Measurements from ENCODE around the gene IGFBP7. TPM values are rescaled to one million over a fixed set of nuclear protein-coding genes. Genes with fewer than 3 reads are reported as not detected.

The IGFBP7 gene
- polyA plus RNA-seq, 2 of the 4 experiments (the other 2 are of a cell fraction): 133 to 227 TPM

DNA sequence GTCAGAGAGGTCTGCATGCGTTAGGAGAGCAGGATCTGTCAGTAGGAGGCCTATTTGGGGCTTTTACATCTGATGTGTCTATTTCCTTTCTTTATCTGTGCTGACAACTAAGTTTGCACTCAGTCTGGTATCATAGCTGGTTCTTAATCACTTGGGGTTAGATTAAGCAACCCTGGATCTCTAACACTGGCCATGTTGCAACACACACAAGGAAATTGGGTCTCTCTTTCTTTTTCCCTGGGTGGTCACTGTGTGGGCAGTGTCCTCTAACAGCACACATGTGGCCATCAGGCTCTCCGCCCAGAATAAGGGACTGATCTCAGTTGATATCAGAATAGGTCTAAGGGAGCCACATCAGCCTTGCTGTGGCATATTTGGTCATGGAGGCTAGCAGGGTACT is 38.9 kb downstream of the IGFBP7 start:
- FAIRE-seq (no peak), ATAC-seq (peak in 1 of 2 experiments; percentile 17; a peak in 3 of 6 replicates), DNase-seq (ENCODE audit: low read depth in 1 of 2, low spot score in 1 of 2) (no peak)
- Histone ChIP-seq H3K27ac (peak overlapping the region; percentile 53 to 92; a peak in 5 of 6 replicates), H3K4me3 (no peak overlapping the region), H3K4me1 (peaks cover 85% of the 10 kb centered on the region), H3K4me2 (peak overlapping the region; percentile 27; the same call in 1 of the 3 replicates), H3K9me3 (no peaks in the 10 kb centered on the region)
- ChIA-PET CTCF (interaction anchor here (0.8 to 2.3 kb wide), 3 partner anchors 10 to 92 kb away, joined by 4 to 9 read pairs (median 6); no protein-coding TSS in a partner anchor), POLR2A (no interaction called here)
- WGBS (ENCODE audit: missing lambda C conversion rate): 94% methylated on average over 2 of the region's 2 CpGs
- no peak for TF ChIP-seq KDM5A (IDR thresholded peaks at IDR 0.05)
- peak in 1 of 2 experiments; percentile 50; a peak in 1 of 4 replicates for TF ChIP-seq CEBPB (IDR thresholded peaks at IDR 0.05)

DNA sequence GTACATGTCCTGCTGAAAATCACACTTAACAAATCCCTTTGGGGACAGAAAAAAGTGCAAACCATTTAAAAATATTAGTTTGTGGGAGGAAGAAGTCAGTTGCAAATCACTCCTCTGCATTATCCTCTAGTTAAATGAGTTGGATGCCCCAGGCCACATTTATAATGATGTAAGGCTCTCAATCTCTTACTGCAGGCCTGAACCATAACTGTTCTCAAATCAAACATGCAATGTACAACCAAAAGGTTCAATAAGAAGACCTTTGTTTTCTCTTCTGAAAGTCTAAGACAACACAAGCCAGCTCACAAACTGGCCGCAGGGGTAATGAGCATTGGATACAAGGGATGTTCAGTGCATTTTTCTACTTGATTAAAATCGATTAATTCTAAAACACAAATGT is 39.7 kb downstream of the IGFBP7 start:
- ATAC-seq: no peak
- ChIA-PET POLR2A (no interaction called here), CTCF (interaction anchor here (1.0 kb wide), 1 partner anchor 16 kb away, joined by 3 read pairs; no protein-coding TSS in a partner anchor)
- Histone ChIP-seq H3K4me3 (no peak overlapping the region), H3K9me3 (no peaks in the 10 kb centered on the region), H3K4me1 (peaks cover 85% of the 10 kb centered on the region), H3K4me2 (0 out of 3 replicates have a peak overlapping the region, but pooled peaks have one; percentile 27), H3K27ac (peak overlapping the region; percentile 43 to 92; a peak in 4 of 6 replicates)
- WGBS (ENCODE audit: missing lambda C conversion rate): 65% methylated on average over 2 of the region's 2 CpGs
- no peak for FAIRE-seq
- TF ChIP-seq FOSL2 (IDR thresholded peaks at IDR 0.05): no peak
- TF ChIP-seq FOSL2 (CRISPR knock-in tag; IDR thresholded peaks at IDR 0.05): no peak
- no peak for TF ChIP-seq KDM1A (IDR thresholded peaks at IDR 0.05; ENCODE audit: low read depth)
- no peak for TF ChIP-seq ZNF302 (CRISPR knock-in tag; IDR thresholded peaks at IDR 0.05)
- TF ChIP-seq, protein P1, sequence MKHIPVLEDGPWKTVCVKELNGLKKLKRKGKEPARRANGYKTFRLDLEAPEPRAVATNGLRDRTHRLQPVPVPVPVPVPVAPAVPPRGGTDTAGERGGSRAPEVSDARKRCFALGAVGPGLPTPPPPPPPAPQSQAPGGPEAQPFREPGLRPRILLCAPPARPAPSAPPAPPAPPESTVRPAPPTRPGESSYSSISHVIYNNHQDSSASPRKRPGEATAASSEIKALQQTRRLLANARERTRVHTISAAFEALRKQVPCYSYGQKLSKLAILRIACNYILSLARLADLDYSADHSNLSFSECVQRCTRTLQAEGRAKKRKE (CRISPR knock-in tag; IDR thresholded peaks at IDR 0.05; ENCODE audit: low read depth): no peak
- TF ChIP-seq RAD21 (conservative IDR thresholded peaks at IDR 0.05 in 1 of 2, IDR thresholded peaks at IDR 0.05 in 1 of 2): no peak
- no peak for TF ChIP-seq MYC (IDR thresholded peaks at IDR 0.05; ENCODE audit: borderline replicate concordance, low read length)
- TF ChIP-seq TFCP2L1 (CRISPR knock-in tag; IDR thresholded peaks at IDR 0.05): no peak
- no peak for TF ChIP-seq RNF2 (IDR thresholded peaks at IDR 0.05; ENCODE audit: borderline replicate concordance, low read depth)
- TF ChIP-seq USF2 (IDR thresholded peaks at IDR 0.05): no peak
- no peak for TF ChIP-seq SREBF2 (IDR thresholded peaks at IDR 0.05)
- no peak for TF ChIP-seq FOXS1 (CRISPR knock-in tag; IDR thresholded peaks at IDR 0.05)
- no peak for TF ChIP-seq HOXA7 (CRISPR knock-in tag; IDR thresholded peaks at IDR 0.05)
- no peak for TF ChIP-seq CBX2 (IDR thresholded peaks at IDR 0.05; ENCODE audit: borderline replicate concordance, low read depth)
- no peak for TF ChIP-seq ZSCAN20 (CRISPR knock-in tag; IDR thresholded peaks at IDR 0.05)
- no peak for TF ChIP-seq NFE2L2 (conservative IDR thresholded peaks at IDR 0.05; ENCODE audit: low read length)
- no peak for TF ChIP-seq BHLHE40 (IDR thresholded peaks at IDR 0.05; ENCODE audit: low read depth, low read length)
- no peak for TF ChIP-seq EHMT2 (IDR thresholded peaks at IDR 0.05; ENCODE audit: low read depth)
- no peak for DNase-seq (ENCODE audit: low read depth in 1 of 2, low spot score in 1 of 2)

DNA sequence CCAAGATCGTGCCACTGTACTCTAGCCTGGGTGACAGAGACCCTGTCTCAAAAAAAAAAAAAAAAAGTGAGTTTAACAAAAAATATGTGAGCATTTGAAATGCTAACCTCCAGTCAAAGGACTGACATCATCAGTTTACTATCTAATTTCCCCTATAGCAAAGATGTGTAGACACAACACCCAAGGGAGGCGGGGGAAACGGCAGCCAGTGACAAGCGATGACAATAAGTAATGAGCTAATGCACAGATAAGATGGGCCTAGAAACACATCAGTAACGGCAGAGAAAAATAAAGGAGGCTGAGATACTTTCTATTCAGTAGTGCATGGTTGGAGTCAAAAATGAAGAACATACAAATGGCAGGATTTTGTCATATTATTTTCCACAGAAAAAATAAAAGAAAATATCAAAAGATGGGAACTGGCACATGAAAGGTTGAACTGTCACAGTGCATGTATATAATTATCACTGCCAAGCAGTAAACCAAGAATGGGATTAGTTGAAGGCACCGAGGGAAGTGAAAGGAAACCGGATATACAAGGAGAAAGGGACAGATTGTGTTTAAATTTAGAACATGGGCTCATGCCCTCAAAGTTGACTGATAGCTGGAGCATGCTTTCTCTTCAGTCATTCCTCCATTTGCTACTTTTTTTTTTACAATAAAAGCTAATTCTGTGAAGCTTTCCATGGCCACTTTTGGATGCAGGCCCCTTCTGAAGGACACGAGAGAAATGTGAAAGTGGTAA is 41.8 kb downstream of the IGFBP7 start:
- Histone ChIP-seq H3K9me3 (no peaks in the 10 kb centered on the region), H3K4me1 (peaks cover 82% of the 10 kb centered on the region), H3K4me2 (peak overlapping the region; percentile 6; the same call in 1 of the 3 replicates), H3K4me3 (no peak overlapping the region), H3K27ac (peak overlapping the region; percentile 30 to 64; a peak in 3 of 6 replicates)
- no peak for ATAC-seq
- no peak for FAIRE-seq
- POLR2A ChIA-PET: no interaction called here
- 77% methylated on average over 8 of the region's 8 CpGs for WGBS (ENCODE audit: missing lambda C conversion rate)
- DNase-seq (ENCODE audit: low read depth in 1 of 2, low spot score in 1 of 2): no peak
- CTCF ChIA-PET: no interaction called here
- TF ChIP-seq RFX5 (IDR thresholded peaks at IDR 0.05) (no peak), BCL3 (IDR thresholded peaks at IDR 0.05) (no peak), MAX (IDR thresholded peaks at IDR 0.05) (no peak), ZC3H11A (IDR thresholded peaks at IDR 0.05) (no peak), RARB (CRISPR knock-in tag; IDR thresholded peaks at IDR 0.05) (no peak), TP53 (CRISPR knock-in tag; IDR thresholded peaks at IDR 0.05) (no peak), HOXB5 (CRISPR knock-in tag; IDR thresholded peaks at IDR 0.05) (no peak), RAD21 (conservative IDR thresholded peaks at IDR 0.05 in 1 of 2, IDR thresholded peaks at IDR 0.05 in 1 of 2) (no peak), SREBF2 (IDR thresholded peaks at IDR 0.05) (no peak), FOSL2 (IDR thresholded peaks at IDR 0.05) (no peak), FOSL2 (CRISPR knock-in tag; IDR thresholded peaks at IDR 0.05) (no peak)
- TF ChIP-seq, protein P2, sequence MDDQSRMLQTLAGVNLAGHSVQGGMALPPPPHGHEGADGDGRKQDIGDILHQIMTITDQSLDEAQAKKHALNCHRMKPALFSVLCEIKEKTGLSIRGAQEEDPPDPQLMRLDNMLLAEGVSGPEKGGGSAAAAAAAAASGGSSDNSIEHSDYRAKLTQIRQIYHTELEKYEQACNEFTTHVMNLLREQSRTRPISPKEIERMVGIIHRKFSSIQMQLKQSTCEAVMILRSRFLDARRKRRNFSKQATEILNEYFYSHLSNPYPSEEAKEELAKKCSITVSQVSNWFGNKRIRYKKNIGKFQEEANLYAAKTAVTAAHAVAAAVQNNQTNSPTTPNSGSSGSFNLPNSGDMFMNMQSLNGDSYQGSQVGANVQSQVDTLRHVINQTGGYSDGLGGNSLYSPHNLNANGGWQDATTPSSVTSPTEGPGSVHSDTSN (IDR thresholded peaks at IDR 0.05): no peak
